ENCODE data around the gene COL5A1.
A peak's percentile ranks its signal among the peaks of the same experiment; 100 is the strongest.

Gene COL5A1

GRCh38 chr9:134730011-134730760 lies 88.6 kb downstream of the COL5A1 start:
- no peak for DNase-seq

DNA sequence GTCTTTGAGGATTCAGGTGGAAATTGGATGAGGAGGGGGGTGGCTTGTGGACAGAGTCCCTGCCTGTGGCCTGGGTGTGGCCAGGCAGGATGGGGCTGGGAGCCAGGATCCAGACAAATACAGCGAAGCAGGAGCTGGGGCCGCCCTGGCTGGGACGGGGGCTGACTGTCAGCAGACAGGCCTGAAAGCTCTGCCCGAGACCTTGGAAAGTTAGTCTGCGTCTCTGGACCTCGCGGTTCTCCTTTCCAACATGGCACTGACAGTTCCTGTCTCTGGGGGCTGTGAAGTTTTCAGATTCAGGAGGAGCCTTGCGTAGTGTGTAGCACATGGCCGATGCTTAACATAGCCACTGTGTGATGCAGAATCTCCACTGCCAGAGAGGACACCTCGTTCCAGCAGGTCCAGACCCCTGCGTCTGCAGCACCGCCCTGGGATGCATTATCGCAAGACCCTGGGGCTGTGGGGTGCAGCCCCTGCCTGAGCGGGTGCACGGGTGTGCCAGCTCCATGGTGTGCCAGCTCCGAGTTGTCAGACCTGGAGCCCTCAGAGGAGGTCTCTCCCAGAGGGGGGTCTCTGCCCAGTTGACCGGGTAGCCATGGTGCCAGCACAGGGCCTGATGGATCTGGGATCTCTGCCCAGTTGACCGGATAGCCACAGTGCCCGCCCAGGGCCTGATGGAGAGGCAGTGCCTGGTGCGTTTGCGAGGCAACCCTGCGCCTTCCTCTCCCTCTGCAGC lies 89.3 kb downstream of the COL5A1 start:
- DNase-seq: no peak

DNA sequence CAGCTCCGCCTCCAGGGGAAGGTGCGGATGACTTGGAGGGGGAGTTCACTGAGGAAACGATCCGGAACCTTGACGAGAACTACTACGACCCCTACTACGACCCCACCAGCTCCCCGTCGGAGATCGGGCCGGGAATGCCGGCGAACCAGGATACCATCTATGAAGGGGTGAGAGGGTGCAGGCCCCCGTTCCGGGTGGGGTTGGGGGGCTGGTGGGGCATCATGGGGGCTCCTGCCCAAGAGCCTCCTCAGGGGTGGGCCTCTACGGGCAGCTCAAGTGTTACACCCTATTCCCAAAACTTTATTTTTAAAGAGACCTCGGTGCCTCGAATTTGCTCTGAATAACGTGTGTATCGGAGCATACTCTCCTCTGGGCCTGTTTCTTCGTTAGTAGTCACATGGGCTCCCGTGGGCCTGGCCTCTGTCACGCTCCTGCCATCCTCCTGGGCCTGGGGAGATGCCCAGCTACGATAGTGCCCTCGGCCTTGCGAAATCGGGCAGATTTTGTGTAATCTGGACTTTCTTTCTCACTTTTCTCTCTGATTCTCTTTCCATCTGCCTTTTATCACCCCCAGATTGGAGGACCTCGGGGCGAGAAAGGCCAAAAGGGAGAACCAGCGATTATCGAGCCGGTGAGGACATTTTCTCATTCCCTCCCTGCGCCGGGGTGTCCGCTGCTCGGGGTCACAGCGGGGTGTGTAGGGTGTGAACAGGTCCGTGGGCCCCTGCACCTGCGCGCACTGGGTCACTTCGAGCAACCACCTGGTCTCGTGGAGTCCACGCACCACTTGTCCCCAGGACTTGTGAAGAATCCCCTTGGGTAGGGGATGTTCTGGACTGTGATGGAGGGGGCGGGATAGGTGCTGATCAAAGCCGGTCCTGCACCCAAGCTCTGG lies 90.1 kb downstream of the COL5A1 start:
- DNase-seq: no peak

DNA sequence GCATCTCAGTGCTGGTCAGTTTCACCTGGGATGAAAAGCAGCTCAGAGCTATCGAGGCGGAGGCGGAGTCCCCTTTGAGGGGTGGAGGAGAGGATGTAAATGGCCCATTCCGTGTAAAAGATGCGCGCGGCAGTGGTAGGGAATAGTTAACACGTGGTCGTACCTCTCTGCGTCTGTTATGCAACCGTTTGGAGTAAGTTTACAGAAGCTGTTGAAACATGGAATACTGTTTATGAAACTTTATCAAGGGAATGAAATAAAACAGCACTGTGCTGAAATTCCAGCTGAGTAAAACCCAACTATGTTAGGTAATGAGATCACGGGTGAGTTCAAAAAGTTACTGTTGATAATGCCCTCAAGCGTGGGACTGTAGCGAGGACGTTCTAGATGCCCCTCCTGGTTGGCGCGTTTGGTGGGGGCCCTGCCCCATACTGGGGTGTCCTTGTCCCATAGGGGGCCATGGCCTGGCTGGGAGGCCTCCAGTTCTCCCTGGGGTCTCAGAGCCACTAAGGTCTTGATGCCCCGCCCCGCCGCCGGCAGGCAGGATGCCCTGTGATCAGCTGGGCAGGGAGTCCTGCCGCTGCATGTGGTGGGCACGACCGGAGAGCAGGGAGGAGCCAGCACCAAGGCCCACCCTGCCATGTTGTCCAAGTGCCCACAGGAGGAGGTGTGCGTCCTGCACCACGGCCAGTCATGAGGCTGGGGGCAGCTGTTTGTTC lies 90.9 kb downstream of the COL5A1 start:
- DNase-seq: no peak

GRCh38 chr9:134733480-134734232 lies 92.1 kb downstream of the COL5A1 start:
- no peak for DNase-seq

DNA sequence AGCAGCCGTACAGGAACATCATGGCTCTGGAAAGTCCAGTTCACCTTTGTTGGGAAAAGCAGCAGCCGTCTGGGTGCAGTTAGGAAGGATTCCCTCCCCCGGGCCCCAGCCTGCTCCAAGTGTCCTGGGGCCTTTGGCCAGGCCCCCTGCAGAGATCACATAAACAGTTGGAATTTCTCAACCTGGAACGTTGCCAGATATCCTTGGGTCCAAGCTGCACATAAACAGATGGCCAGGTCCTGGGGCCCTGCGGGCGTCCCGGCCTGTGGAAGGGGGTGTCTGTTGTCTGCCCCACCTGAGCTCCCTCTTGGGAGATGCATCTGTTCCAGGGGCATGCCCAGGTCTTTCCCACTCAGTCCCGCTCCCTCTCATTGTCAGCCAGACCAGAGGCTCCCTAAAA lies 92.7 kb downstream of the COL5A1 start:
- DNase-seq: no peak

DNA sequence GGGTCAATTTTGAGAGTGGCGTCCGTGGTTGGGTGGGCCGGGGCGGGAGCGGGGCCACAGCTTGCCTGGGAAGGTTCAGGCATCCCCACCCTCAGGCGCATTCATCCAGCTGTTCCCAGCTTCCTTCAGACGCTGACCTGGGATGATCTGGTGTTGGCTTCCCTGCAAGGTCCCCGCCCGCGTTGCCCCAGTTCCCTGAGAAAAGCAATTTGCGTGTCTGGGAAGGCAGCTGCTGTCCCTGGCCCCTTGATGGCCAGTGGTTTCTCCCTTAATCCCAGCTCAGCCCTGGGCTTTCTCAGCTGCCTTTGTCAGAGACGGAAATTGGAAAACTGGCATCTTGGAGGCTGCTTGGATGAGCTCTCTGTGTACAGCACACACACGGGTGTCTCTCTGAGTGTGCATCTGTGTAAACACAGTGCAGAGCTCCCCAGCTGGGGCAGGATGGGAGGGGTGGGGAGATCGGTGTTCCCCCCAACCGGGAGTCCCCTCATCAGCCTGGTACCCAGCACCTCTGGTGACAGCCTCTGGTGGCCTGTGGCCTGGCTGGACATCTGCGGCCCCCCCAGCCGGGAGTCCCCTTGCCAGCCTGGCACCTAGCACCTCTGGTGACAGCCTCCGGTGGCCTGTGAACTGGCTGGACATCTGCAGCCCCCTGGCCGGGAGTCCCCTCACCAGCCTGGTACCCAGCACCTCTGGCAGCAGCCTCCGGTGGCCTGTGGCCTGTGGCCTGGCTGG lies 94.0 kb downstream of the COL5A1 start:
- no peak for DNase-seq

- no peak for DNase-seq
Measured at GRCh38 chr9:134736791-134737497, 95.3 kb downstream of the COL5A1 start.

GRCh38 chr9:134737842-134738580 lies 96.4 kb downstream of the COL5A1 start:
- DNase-seq: no peak

- peak; percentile 10 to 12 for DNase-seq
Measured at GRCh38 chr9:134738869-134739659, 97.5 kb downstream of the COL5A1 start.

- no peak for DNase-seq
Measured at GRCh38 chr9:134739660-134739968, 98.0 kb downstream of the COL5A1 start.

GRCh38 chr9:134740071-134740470 lies 98.5 kb downstream of the COL5A1 start:
- DNase-seq: no peak

GRCh38 chr9:134741846-134742245 lies 100.2 kb downstream of the COL5A1 start:
- DNase-seq: no peak

DNA sequence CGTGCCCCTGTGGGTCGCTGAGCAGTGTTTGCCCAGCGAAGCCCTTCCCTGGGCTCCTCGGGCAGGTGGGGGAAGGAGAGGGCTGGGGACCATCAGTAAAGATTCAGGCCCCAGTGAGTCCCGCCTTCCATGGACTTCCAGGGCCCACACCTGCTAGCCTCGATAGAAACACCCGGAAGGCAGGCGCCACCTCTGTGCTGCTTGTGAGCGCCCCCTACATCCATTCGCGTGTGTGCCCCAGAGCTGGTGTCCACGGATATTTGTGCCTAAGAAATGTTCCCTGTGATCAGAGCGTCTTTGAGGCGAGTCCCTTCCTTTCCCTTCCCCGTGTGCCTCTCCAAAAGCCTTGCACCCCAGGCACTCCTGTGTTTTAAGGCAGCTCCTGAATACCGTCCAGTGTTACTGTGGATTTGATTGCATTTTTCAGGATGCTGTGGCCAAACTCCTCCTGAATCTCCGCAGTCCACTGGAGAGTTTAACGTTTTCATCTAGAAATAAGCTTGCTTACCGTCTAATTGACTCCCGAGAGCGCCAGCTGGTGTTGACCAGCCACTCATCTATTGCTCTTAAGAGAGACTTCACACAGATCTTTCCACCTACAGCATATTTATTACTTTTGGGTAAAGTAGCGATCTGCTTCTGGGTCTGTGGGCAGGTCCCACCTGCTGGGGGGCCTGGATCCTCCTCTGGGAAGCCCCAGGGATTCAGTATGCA lies 101.4 kb downstream of the COL5A1 start:
- DNase-seq: no peak

DNA sequence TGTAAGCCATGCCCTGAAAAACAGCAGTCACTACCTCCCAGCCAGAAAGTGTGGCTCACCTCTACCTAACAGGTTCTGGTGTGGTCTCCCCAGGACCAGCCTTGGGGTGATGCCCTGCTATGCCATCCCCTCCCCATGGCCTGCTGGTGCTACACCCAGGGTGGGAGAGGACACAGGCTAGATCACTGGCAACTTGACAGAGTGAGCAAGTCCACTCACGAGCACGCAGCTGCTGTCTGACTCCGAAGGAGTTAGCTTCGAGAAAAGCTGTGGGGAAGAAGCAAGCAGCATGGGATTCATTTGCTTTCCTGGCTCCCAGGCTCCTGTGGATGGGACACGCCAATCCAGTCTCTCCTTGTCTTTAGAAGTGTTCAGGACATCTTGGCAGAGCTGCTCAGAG lies 102.2 kb downstream of the COL5A1 start:
- DNase-seq: no peak

DNA sequence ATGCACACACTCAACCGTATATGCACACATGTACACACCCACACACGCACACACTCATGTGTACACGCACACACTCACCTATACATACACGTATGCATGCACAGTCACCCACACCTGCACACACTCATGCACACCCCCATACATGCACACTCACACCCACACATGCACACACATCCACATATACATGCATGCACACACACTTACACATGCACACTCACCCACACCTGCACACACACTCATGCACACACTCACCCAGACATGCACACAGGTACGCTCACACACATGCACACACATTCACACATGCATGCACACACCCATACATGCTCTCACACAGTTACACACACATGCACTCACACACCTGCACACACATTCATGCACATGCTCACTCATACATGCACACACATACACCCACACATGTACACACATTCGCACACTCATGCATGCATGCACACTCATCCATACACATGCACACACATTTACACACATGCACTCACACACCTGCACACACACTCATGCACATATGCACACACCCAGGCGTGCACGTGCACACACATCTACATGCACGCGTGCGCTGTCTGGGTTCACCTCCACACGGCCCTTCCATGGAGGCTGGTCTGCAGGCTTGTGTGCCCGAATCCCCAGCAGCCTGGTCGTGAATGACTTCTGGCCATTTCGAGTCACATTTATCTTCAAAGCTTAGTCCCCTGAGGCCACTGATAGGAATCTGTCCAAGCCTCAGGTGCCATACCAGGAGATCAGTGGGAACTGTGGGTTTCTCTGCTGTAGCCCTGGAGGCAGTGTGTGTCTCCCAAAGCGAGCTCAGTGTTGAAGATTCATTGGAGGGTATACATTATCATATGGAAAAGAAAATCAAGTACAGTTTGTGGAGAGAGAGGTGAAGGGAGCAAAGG lies 103.0 kb downstream of the COL5A1 start:
- DNase-seq: no peak

DNA sequence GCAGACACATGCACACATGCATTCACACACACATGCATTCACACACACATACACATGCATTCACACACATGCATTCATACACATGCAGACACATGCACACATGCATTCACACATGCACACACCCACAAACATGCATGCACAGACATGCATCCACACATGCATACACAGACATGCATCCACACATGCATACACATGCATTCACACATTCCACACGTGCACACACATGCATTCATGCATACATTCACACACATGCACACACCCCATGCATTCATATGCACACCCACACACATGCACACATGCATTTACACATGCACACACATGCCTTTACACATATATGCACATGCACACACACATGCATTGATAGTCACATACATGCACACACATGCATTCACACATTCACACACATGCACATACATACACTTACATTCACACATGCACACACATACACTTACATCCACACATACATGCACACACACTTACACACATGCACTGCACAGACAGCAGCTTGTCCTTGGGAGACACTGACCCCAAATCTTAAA lies 106.4 kb downstream of the COL5A1 start:
- DNase-seq: no peak
